RWPE1 (cell line): ENCODE measurements around the gene KLHDC8A.

ENCODE experiments used
- CTCF ChIA-PET: fragments of 350-600 bp; sonication (Branson Sonifier 250); formaldehyde crosslinking; extraction: SDS; loops from one replicate; lab custom pipeline; 2021; lab: Yijun Ruan, JAX
- POLR2A ChIA-PET: fragments of 400-600 bp; formaldehyde crosslinking; extraction: SDS; loops from one replicate; lab custom pipeline; 2020; ENCODE audit warnings: antibody characterized with exemption; ENCODE audit not compliant: low non-redundant PET; lab: Yijun Ruan, JAX
- DNase-seq: peaks from one replicate; pipeline ENCODE4 v3.0.0; 2012; ENCODE audit warnings: low spot score
- H3K27ac ChIP-seq: fragments of 450-650 bp; 2 replicates; pipeline ENCODE4 v1.5.1; 2017
- TF ChIP-seq, protein P1 (sequence below): fragments of 450-650 bp; conservative IDR thresholded peaks from 2 replicates; pipeline ENCODE4 v1.5.1; 2017; ENCODE audit warnings: low read depth, mild to moderate bottlenecking

Gene KLHDC8A

DNA sequence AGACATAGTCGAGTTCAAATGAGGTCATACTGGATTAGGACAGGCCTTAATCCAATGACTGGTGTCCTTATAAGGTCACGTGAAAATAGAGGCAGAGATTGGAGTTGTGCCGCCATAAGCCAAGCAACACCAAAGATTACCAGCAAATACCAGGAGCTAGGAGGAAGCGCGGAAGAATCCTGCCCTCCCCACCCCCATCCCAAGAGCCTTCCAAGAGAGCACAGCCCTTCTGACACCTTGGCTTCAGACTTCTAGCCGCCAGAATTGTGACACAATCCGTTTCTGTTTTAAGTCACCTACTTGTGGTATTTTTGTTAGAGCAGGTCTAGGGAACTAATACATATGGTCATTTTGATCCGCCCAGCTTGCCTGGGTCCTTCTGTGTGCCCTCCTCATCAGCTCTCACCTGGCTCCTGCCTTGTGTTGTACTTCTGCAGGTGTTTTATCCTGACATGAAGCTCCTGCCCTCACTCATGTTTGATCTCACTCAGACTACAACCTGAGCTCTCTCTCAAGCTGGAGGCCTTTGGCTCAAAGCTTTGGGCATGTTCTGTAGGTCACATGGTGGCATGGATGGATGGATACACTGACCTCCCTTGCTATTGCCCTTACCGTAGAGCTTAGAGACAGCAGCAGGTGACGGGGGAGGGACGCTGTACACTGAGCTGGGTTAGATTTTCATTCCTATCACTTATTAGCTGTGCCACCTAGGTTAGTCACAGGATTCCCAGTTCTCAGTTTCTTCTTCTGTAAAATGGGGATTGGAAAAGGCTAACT lies 24.5 kb downstream of the KLHDC8A start:
- TF ChIP-seq, protein P1, sequence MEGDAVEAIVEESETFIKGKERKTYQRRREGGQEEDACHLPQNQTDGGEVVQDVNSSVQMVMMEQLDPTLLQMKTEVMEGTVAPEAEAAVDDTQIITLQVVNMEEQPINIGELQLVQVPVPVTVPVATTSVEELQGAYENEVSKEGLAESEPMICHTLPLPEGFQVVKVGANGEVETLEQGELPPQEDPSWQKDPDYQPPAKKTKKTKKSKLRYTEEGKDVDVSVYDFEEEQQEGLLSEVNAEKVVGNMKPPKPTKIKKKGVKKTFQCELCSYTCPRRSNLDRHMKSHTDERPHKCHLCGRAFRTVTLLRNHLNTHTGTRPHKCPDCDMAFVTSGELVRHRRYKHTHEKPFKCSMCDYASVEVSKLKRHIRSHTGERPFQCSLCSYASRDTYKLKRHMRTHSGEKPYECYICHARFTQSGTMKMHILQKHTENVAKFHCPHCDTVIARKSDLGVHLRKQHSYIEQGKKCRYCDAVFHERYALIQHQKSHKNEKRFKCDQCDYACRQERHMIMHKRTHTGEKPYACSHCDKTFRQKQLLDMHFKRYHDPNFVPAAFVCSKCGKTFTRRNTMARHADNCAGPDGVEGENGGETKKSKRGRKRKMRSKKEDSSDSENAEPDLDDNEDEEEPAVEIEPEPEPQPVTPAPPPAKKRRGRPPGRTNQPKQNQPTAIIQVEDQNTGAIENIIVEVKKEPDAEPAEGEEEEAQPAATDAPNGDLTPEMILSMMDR: no peak
- ChIA-PET CTCF (interaction anchor here (0.8 to 17.7 kb wide), 3 partner anchors 22 to 178 kb away, joined by 3 to 622 read pairs (median 7); no protein-coding TSS in a partner anchor), POLR2A (no interaction called here)
- no peak for DNase-seq
- no peak overlapping the region for H3K27ac ChIP-seq

DNA sequence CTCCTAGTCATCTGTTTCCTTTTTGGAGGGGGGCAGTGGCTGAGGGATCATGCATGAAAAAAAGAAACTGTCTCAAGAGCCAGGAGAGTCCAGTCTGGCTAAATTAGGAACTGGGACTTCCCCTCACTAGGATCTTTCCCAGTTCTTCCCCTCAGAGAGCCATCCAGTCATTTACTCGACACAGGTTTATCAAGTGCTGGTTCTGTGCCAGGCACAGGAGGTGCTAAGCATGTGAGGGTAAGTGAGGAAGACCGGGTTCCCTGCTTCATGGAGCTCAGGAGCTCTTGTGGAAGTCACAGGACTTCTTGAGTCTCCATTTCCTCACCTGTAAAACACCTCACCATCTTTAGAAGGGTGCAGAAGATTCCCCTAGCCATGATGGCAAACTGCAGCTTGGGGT lies 26.6 kb downstream of the KLHDC8A start:
- ChIA-PET POLR2A (no interaction called here), CTCF (interaction anchor here (0.9 to 17.7 kb wide), 4 partner anchors 9 to 194 kb away, joined by 4 to 622 read pairs (median 8); partner anchors contain the start of gene NUAK2)

DNA sequence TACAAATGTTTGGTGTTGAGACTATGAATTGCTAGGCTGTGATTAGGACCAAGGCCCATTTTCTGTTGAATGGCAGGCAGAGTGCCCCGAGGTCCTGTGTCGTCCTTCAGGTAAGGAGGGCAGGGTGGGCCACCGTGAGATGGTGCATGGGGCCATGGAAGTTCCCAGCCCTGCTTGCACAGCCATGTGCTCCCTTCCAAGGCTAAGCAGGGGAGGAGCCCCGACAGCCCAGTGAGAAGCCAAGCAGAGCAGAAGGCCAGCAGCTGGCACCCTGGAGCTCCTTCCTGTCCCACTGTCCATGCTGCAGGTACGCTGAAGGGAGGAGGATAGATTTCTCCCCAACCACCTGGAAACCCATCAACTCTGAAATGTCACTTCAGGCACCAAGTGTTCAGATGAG lies 27.0 kb downstream of the KLHDC8A start:
- CTCF ChIA-PET: interaction anchor here (0.7 to 17.7 kb wide), 6 partner anchors 9 to 199 kb away, joined by 3 to 622 read pairs (median 6); partner anchors contain the start of gene NUAK2
- TF ChIP-seq, protein P1: no peak
- H3K27ac ChIP-seq: no peak overlapping the region
- POLR2A ChIA-PET: no interaction called here
- no peak for DNase-seq

More for the DNA sequence above, 26.6 kb downstream of the KLHDC8A start:
- TF ChIP-seq, protein P1: no peak
- DNase-seq: no peak
- no peak overlapping the region for H3K27ac ChIP-seq

DNA sequence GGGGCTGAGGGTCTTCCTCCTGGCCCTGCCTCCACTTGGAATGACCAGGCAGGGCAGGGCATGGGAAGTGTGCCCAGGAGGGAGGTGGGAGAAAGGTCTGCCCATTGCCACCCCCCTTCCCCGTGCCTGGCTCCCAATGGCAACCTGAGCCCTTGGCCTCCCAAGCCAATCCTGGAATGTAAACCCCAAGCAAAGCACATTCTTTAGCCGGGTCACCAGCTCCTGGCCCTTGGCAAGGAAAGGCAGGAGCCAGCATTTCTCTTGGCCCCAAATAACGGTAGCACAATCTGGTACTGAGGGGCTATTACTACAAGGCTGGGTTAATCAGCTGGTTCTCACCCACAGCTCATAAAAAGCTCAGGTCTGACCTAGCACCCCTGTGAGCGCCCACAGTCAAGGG lies 28.2 kb downstream of the KLHDC8A start:
- DNase-seq: no peak
- ChIA-PET CTCF (interaction anchor here (0.6 to 17.7 kb wide), 5 partner anchors 22 to 385 kb away, joined by 3 to 622 read pairs (median 5); no protein-coding TSS in a partner anchor), POLR2A (no interaction called here)
- TF ChIP-seq, protein P1: no peak
- no peak overlapping the region for H3K27ac ChIP-seq

DNA sequence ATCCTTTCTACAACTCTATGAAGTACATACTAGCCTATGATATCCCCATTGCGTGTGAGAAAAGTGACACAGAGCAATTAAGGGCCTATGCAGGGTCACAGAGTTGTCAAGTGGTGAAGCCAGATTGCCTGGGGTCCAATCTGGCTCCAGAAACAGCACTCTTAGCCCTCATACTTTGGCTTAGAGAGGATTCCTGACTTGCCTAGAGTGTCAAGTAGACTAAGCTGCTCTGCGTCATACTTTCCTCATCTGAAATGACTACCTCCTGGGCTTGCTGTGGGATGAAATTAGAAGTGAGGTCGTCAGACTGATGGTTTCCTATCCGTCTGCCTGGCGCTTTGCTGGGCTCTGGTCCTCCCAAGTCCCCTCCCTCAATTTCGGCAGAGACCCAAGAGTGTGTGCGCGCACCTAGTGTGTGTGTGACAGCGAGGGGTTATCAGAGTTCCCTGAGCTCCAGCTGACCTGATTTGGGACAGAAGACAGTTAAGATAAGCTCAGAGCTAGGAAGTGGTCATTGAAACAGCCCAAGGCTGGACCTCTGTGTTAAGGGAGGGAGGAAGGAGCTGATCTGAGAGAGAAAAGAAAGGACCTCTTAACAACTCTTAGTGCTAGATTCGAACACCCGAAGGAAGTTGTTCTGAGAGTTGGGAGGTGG lies 29.8 kb downstream of the KLHDC8A start:
- ChIA-PET POLR2A (no interaction called here), CTCF (interaction anchor here (0.6 to 17.7 kb wide), 7 partner anchors 9 to 201 kb away, joined by 3 to 622 read pairs (median 4); no protein-coding TSS in a partner anchor)
- no peak overlapping the region for H3K27ac ChIP-seq
- TF ChIP-seq, protein P1: no peak
- no peak for DNase-seq

DNA sequence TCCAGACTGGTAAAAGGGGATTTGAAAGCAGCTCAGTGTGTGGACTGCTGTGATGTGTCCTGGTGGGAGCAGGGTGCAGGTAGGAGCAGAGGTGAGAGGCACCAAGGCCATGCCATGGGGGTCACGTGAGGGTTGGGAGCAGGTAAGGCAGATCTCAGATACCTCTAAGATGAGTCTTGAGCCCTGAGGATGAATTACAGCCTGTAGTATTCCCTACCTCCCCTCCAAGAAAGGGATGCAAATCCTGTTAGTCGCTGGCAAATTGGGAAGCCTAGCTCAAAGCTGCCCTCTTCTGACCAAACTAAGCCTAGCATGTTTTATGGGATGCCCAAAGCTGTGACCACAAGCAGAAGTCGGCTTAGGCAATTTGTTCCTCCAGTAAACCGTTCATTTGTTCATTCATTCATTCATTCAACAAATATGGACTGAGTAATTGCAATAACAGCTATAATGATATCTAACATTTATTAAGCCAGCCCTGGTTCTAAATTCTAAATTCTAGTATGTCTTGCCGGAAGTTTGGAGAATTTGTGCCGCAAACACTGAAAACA lies 31.3 kb downstream of the KLHDC8A start:
- ChIA-PET CTCF (interaction anchor here (0.5 to 17.7 kb wide), 36 partner anchors 8 to 582 kb away, joined by 3 to 622 read pairs (median 4); no protein-coding TSS in a partner anchor), POLR2A (interaction anchor here (0.7 to 1.4 kb wide), 2 partner anchors 52 kb away, joined by 3 to 4 read pairs; no protein-coding TSS in a partner anchor)
- peak overlapping the region; percentile 16; the same call in 1 of the 2 replicates for H3K27ac ChIP-seq
- TF ChIP-seq, protein P1: peak; percentile 69
- DNase-seq: peak; percentile 85
